Smooth muscle cell (in vitro differentiated cells): ENCODE measurements around the gene ZNF771. TPM values are rescaled to one million over a fixed set of nuclear protein-coding genes. Genes with fewer than 3 reads are reported as not detected.

Experiments used
- DNase-seq: peaks from one replicate; lab custom pipeline; 2025; ENCODE audit not compliant: unreplicated experiment; lab: John Stamatoyannopoulos, UW
- H2AFZ ChIP-seq: fragments of 200-600 bp; sonication (generic); 2 replicates; pipeline ENCODE4 v1.6.0; 2016; ENCODE audit warnings: antibody characterized with exemption, low read depth, mild to moderate bottlenecking
- H3F3A ChIP-seq: fragments of 200-600 bp; sonication (generic); 2 replicates; pipeline ENCODE4 v1.6.0; 2017; ENCODE audit warnings: antibody characterized with exemption, low read depth
- H3K27ac ChIP-seq: fragments of 200-600 bp; sonication (generic); 2 replicates; pipeline ENCODE4 v1.5.1; 2016; ENCODE audit warnings: low read depth, mild to moderate bottlenecking
- H3K27me3 ChIP-seq: fragments of 200-600 bp; sonication (generic); 2 replicates; pipeline ENCODE4 v1.6.1; 2016; ENCODE audit warnings: low read depth, mild to moderate bottlenecking
- H3K36me3 ChIP-seq: fragments of 200-600 bp; sonication (generic); 2 replicates; pipeline ENCODE4 v1.5.1; 2016; ENCODE audit warnings: low read depth
- H3K4me1 ChIP-seq: fragments of 200-600 bp; sonication (generic); 2 replicates; pipeline ENCODE4 v1.5.1; 2016; ENCODE audit warnings: low read depth
- H3K4me2 ChIP-seq: fragments of 200-600 bp; sonication (generic); 2 replicates; pipeline ENCODE4 v1.6.0; 2016; ENCODE audit warnings: mild to moderate bottlenecking
- H3K4me3 ChIP-seq: fragments of 200-600 bp; sonication (generic); 2 replicates; pipeline ENCODE4 v1.5.1; 2016; ENCODE audit warnings: mild to moderate bottlenecking
- H3K79me2 ChIP-seq: fragments of 200-600 bp; sonication (generic); 2 replicates; pipeline ENCODE4 v1.6.0; 2016; ENCODE audit warnings: low read depth, mild to moderate bottlenecking
- H3K9ac ChIP-seq: fragments of 200-600 bp; sonication (generic); 2 replicates; pipeline ENCODE4 v1.6.0; 2016; ENCODE audit warnings: low read depth
- H3K9me3 ChIP-seq: fragments of 200-600 bp; sonication (generic); replicated peaks from 2 replicates; pipeline ENCODE4 v1.5.1; 2016; ENCODE audit warnings: low read depth
- H4K20me1 ChIP-seq: fragments of 200-600 bp; sonication (generic); 2 replicates; pipeline ENCODE4 v1.6.0; 2016; ENCODE audit warnings: low read depth
- WGBS: methylation state at CpG from one replicate; pipeline ENCODE4 v1.1.7; 2016; ENCODE audit warnings: low lambda C conversion rate; 5-methylcytosine and 5-hydroxymethylcytosine counted together
- polyA plus RNA-seq: library from polyadenylated mRNA; unstranded; fragments of >200 nt; fragmentation: Nextera tagmentation; extraction: Ambion mirVana; gene quantifications from 2 replicates; pipeline ENCODE4 v1.2.1, GENCODE V29; 2016
- total RNA-seq: library from RNA; depleted of rRNA; stranded (reverse); fragments of >200 nt; gene quantifications from 2 replicates; pipeline ENCODE4 v1.2.3, GENCODE V29; 2014
- TF ChIP-seq, protein P1 (sequence below): fragments of 200-600 bp; sonication (generic); IDR thresholded peaks from 2 replicates; pipeline ENCODE4 v1.5.1; 2017; ENCODE audit warnings: borderline replicate concordance, mild to moderate bottlenecking, antibody characterized with exemption; ENCODE audit not compliant: insufficient read depth, poor library complexity, severe bottlenecking

Gene ZNF771
- total and polyA plus RNA-seq, 2 experiments from 2014 or later, result 7.2 to 20.9 TPM

GRCh38 chr16:30437511-30438046, 30.2 kb downstream of the ZNF771 start:
- H3K36me3 ChIP-seq, result no peaks in the 10 kb centered on the region
- H3K27me3 ChIP-seq, result no peaks in the 10 kb centered on the region
- no peak overlapping the region for H3K9ac ChIP-seq
- H3K4me2 ChIP-seq, result no peak overlapping the region
- TF ChIP-seq, protein P1, sequence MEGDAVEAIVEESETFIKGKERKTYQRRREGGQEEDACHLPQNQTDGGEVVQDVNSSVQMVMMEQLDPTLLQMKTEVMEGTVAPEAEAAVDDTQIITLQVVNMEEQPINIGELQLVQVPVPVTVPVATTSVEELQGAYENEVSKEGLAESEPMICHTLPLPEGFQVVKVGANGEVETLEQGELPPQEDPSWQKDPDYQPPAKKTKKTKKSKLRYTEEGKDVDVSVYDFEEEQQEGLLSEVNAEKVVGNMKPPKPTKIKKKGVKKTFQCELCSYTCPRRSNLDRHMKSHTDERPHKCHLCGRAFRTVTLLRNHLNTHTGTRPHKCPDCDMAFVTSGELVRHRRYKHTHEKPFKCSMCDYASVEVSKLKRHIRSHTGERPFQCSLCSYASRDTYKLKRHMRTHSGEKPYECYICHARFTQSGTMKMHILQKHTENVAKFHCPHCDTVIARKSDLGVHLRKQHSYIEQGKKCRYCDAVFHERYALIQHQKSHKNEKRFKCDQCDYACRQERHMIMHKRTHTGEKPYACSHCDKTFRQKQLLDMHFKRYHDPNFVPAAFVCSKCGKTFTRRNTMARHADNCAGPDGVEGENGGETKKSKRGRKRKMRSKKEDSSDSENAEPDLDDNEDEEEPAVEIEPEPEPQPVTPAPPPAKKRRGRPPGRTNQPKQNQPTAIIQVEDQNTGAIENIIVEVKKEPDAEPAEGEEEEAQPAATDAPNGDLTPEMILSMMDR, result no peak
- H3K4me1 ChIP-seq, result no peaks in the 10 kb centered on the region
- H3K9me3 ChIP-seq, result no peaks in the 10 kb centered on the region
- H3K4me3 ChIP-seq, result no peak overlapping the region
- no peak for DNase-seq
- no peaks in the 10 kb centered on the region for H4K20me1 ChIP-seq
- no peak overlapping the region for H3K27ac ChIP-seq
- H3F3A ChIP-seq, result no peaks in the 10 kb centered on the region
- no peak overlapping the region for H2AFZ ChIP-seq
- no peaks in the 10 kb centered on the region for H3K79me2 ChIP-seq
- 72% methylated on average over 3 of the region's 3 CpGs for WGBS

GRCh38 chr16:30438835-30439234, 31.4 kb downstream of the ZNF771 start:
- Histone ChIP-seq H3K27ac (no peak overlapping the region), H3K4me3 (no peak overlapping the region), H3K36me3 (no peaks in the 10 kb centered on the region), H3F3A (no peaks in the 10 kb centered on the region), H3K27me3 (no peaks in the 10 kb centered on the region), H3K4me2 (no peak overlapping the region), H3K4me1 (no peaks in the 10 kb centered on the region), H3K9me3 (no peaks in the 10 kb centered on the region), H3K79me2 (no peaks in the 10 kb centered on the region), H4K20me1 (peaks cover 4% of the 10 kb centered on the region), H3K9ac (no peak overlapping the region), H2AFZ (no peak overlapping the region)
- DNase-seq, result no peak
- TF ChIP-seq, protein P1, result no peak
- WGBS, result 94% methylated on average over 5 of the region's 5 CpGs

GRCh38 chr16:30439720-30440348, 32.4 kb downstream of the ZNF771 start:
- Histone ChIP-seq H3K79me2 (peaks cover 5% of the 10 kb centered on the region), H3K27me3 (no peaks in the 10 kb centered on the region), H4K20me1 (peaks cover 4% of the 10 kb centered on the region), H2AFZ (no peak overlapping the region), H3K4me1 (peaks cover 3% of the 10 kb centered on the region), H3F3A (no peaks in the 10 kb centered on the region), H3K4me2 (no peak overlapping the region), H3K9me3 (no peaks in the 10 kb centered on the region), H3K4me3 (no peak overlapping the region), H3K27ac (no peak overlapping the region), H3K36me3 (no peaks in the 10 kb centered on the region), H3K9ac (no peak overlapping the region)
- TF ChIP-seq, protein P1, result no peak
- no peak for DNase-seq
- WGBS, result 88% methylated on average over 6 of the region's 6 CpGs

- no peak for DNase-seq
- no peaks in the 10 kb centered on the region for H3K27me3 ChIP-seq
- H3K27ac ChIP-seq, result no peak overlapping the region
- H3K36me3 ChIP-seq, result no peaks in the 10 kb centered on the region
- no peak overlapping the region for H3K4me2 ChIP-seq
- no peak overlapping the region for H3K4me3 ChIP-seq
- H3K79me2 ChIP-seq, result peaks cover 8% of the 10 kb centered on the region
- H3K9ac ChIP-seq, result no peak overlapping the region
- WGBS, result 86% methylated on average over 2 of the region's 2 CpGs
- H3K9me3 ChIP-seq, result no peaks in the 10 kb centered on the region
- H3F3A ChIP-seq, result no peaks in the 10 kb centered on the region
- H3K4me1 ChIP-seq, result peaks cover 8% of the 10 kb centered on the region
- TF ChIP-seq, protein P1, result no peak
- H2AFZ ChIP-seq, result no peak overlapping the region
- H4K20me1 ChIP-seq, result peaks cover 4% of the 10 kb centered on the region
These were observed 36.2 kb downstream of the ZNF771 start for GRCh38 chr16:30443631-30444030.
